SW480 (cell line): ENCODE data around the gene PLXND1.
"Not testable (repeated sequence)": the region's sequence is repeated elsewhere in the genome, so short reads cannot be mapped to it uniquely, and the experiment has no call there.

Experiments used
- DNase-seq: peaks from one replicate; pipeline ENCODE4 v3.0.0-alpha.2; 2016; ENCODE audit warnings: low spot score

Gene PLXND1

DNA sequence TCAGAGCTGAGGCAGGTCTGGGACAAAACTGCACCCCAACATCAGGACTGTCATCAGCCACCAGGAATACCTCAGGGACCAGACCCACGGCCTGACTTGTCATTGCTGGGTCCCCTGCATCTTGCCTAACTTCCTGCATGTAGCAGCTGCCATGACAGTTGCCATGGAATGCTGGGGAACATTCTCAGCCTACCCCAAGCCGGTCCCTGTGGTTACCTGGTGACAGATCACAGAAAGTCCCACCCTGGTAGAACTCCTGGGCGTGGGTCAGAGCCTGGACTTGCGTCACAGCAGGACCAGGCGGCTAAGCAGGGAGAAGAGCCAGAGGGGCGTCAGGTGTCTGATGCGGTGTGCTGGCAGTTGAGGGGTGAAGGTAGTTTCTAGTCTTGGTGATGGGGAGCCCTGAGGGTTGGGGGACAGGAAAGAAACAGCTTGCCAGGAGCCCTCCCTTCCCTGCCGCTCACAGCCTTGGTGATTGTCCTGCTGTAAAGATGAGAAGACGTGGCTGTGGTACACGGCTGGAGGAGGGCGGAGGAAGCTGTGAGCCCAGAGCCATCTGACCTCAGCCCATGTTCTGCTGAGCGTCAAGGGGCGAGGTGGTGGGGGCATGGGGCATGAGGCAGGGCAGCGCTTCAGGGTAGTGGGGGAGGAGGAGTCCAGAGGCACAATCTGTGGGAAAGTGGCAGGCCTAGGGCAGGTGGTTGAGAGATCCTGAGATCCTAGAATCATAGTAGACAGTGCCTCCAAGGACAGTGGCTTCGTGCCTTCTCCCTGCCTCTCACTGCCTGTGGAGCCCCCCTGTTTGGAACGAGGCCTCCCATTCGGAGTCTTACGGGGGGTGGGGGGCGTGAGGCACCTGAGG lies 58.1 kb downstream of the PLXND1 start:
- peak; percentile 14 for DNase-seq

DNA sequence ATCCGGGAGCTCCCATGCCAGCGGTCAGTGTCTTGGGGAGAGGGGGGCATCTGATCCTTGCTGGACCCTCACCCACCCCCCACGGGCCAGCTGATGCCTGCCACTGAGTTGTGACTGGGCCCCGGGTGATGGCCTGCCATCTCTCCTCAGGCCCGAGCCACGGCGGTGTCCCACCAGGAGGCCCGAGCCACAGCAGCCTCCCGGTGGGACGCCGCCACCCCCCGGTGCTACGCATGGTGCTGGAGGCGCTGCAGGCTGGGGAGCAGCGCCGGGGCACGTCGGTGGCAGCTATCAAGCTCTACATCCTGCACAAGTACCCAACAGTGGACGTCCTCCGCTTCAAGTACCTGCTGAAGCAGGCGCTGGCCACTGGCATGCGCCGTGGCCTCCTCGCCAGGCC lies 59.2 kb downstream of the PLXND1 start:
- no peak for DNase-seq

DNA sequence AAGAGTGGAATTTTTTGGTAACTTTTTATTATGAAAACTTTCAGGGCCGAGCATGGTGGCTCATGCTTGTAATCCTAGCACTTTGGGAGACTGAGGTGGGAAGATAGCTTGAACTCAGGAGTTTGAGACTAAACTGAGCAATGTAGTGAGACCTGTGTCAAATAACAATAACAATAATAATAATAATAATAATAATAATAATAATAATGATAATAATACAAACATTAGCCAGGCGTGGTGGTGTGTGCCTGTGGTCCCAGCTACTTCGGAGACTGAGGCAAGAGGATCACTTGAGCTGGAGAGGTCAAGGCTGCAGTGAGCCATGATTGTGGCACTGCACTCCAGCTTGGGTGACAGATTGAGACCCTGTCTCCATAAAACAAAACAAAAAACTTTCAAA lies 60.5 kb downstream of the PLXND1 start:
- not testable (repeated sequence) for DNase-seq

DNA sequence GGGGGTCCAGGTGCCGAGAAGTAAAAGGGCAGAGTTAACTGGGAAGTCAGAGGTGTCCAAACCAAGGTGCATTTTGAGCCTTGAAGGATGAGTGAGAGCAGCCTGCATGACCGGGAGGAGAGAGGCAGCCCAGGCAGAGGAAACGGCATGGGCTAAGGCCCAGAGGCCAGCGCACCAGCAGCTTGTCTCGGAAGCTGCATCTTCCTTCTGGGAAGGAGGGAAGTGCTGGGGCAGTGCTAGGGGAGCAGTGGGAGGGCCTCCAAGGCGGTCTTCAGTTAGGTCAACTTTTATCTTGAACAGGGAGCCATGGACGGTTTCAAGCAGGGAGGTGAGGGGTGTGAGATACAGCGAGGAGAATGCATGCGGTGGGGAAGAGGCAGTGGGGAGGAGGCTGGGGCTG lies 62.5 kb downstream of the PLXND1 start:
- DNase-seq: no peak

DNA sequence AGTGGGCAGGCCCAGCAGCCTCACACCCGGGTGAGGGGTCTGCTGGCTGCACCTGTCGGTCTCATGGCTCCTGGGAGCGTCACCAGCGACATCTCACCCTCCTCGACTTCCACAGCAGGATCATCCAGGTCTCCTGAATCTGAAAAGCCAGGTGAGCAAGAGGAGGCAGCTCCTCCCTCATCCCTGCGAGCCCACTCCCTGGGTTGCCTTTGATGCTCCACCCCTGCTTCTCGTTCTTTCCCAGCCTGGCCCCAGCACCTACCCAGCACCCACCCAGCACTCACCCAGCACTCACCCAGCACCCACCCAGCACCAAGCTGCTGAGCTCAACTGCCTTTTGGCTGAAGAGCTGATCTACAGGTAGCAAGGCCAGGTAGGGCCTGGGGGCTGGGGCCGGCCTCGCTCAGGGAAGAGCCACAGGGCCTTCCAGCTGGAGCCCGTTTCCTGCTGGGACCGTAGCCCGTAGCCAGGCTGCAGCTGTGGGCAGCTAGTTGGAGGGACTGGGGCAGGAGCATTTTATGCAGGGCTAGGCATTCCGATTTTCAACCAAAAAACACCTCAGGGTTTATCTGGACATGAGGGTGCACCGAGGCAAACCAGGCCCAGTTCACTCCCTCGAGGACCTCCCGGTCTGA lies 63.2 kb downstream of the PLXND1 start, which contains the start of gene H1-8:
H1-8 (plus strand) TSS at position 20 of the 635 bp plus-strand sequence; CDS start at position 64, 44 bp downstream.
- no peak for DNase-seq

DNA sequence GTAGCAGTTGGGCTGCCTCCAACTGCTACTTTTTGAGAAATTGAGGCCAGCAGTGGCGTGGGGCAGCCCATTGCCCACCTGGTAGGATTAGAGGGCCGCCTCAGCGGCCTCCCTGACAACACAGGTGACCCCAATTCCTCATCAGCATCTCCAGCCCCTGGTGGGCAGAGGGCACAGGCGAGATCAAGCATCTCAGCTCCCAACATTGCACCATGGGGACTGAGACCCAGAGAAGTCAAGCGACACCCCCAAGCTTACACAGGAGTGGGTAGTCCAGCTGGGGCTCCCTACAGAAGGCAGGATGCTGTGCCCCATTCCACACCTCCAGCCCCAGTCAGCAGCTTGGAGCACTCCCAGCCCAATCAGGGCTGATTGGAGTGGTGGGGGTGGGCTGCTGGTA lies 63.7 kb downstream of the PLXND1 start:
- DNase-seq: no peak

DNA sequence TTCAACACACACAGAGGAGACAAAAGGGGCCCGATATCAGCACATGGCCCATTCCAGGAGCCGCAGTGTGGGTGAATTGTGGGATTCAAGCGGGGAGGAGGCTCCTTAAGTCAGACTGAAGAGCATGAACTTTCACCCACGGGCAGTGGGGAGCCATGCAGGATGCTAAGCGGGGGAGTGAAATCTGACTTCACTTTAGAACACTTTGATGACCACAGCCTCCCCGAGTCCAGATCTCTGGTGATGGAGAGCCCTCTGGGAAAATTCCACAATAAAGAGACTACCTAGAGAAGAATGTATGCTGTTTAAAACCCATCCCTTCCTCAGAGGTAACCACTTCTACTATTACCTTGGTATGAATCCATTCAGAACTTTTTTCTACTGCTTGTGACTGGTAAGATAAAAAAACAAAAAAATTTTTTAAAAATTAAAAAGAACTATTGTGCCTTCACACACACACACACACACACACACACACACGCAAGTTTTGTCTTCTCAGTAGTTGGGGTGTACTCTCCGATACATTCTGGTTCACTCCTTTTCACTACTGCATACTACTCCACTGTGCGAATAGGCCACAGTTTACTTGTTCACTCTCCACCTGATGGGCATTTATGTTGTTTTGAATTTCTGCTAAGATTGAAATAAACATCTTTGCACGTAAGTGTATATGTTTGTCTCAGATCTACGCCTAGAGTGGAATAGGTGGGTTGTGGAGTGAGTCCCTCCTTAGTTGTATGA lies 65.5 kb downstream of the PLXND1 start:
- DNase-seq: no peak

DNA sequence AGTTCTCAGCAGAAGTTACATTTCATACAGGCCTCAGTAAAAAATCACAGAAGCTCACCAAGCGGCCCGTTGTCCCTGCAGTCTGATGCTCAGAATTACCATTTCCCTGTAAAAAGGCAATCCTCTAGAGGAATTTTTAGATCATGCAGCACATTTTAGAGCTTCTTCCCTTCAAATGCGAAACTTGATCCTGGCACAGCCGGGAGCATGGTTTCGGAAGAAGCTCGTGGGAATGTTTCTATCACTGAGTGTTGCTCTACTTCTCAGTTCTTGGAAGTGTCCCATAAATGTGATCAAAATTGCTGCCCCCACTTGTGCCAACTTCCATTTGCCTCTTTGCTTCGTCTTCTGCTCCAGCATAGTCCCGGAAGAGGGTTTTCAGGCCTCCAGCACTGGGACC lies 67.3 kb downstream of the PLXND1 start:
- no peak for DNase-seq

DNA sequence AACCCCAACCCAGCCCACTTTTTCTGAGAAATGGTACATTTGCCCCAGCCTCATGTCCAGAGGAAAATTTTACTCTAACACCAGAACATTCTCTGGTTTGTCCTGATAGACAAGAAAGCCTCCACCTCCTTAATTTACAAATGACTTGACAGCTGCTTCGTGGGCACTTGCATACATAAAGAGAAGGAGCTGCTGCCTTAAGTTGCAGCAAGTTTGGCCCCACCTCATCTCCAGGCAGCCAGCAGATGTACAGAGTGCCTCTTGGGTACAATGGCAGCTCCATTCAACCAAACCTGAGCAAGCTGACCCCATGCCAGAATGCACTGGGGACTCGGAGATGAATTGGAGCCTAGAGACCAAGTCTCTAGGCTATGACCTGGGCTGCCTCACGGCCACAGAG lies 69.7 kb downstream of the PLXND1 start:
- DNase-seq: no peak

DNA sequence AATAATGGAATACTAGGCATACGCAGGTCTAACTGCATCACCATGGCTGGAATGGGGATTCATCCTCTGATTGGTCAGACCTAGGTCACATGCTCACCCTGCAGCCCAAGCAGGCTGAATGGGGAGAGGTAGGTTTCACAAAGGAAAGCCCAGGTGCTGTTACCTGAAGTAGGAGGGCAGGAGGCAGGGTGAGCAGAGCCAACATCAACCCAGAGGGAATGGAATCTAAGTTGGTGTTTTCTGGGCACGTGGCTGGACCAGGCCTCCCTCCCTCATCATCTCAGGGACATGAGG lies 70.2 kb downstream of the PLXND1 start:
- DNase-seq: no peak

DNA sequence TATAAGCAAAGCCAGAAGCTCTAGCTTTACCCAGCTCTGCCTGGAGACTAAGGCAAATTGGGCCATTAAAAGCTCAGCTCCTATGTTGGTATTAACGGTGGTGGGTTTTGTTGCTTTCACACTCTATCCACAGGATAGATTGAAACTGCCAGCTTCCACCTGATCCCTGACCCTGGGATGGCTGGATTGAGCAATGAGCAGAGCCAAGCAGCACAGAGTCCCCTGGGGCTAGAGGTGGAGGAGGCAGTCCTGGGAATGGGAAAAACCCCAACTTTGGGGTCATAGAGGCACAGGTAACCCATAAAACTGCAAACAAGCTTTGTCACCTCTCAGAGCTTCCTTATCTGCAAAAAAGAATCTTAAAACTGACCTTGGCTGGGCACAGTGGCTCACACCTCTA lies 71.4 kb downstream of the PLXND1 start:
- no peak for DNase-seq

DNA sequence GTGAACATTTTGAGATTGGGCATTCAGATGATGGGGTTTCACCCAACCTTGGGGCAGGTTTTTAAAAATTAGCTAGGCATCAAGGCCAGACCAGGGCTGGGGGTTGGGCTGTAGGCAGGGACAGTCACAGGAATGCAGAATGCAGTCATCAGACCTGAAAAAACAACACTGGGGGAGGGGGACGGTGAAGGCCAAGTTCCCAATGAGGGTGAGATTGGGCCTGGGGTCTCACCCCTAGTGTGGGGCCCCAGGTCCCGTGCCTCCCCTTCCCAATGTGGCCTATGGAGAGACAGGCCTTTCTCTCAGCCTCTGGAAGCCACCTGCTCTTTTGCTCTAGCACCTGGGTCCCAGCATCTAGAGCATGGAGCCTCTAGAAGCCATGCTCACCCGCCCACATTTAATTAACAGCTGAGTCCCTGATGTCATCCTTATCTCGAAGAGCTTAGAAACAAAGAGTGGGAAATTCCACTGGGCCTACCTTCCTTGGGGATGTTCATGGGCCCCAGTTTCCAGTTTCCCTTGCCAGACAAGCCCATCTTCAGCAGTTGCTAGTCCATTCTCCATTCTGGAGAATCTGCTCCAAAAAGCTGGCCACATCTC lies 71.9 kb downstream of the PLXND1 start:
- no peak for DNase-seq

DNA sequence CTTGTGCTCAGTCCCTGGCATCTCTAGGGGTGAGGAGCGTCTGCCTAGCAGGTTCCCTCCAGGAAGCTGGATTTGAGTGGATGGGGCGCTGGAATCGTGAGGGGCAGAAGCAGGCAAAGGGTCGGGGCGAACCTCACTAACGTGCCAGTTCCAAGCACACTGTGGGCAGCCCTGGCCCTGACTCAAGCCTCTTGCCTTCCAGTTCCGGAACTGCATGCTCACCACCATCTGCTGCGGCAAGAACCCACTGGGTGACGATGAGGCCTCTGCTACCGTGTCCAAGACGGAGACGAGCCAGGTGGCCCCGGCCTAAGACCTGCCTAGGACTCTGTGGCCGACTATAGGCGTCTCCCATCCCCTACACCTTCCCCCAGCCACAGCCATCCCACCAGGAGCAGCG lies 73.1 kb downstream of the PLXND1 start:
- DNase-seq: no peak

DNA sequence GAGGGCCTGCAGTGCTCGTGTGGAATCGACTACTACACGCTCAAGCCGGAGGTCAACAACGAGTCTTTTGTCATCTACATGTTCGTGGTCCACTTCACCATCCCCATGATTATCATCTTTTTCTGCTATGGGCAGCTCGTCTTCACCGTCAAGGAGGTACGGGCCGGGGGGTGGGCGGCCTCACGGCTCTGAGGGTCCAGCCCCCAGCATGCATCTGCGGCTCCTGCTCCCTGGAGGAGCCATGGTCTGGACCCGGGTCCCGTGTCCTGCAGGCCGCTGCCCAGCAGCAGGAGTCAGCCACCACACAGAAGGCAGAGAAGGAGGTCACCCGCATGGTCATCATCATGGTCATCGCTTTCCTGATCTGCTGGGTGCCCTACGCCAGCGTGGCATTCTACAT lies 74.2 kb downstream of the PLXND1 start:
- no peak for DNase-seq

DNA sequence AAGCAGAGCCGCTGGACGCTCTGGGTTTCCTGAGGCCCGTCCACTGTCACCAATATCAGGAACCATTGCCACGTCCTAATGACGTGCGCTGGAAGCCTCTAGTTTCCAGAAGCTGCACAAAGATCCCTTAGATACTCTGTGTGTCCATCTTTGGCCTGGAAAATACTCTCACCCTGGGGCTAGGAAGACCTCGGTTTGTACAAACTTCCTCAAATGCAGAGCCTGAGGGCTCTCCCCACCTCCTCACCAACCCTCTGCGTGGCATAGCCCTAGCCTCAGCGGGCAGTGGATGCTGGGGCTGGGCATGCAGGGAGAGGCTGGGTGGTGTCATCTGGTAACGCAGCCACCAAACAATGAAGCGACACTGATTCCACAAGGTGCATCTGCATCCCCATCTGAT lies 74.8 kb downstream of the PLXND1 start:
- DNase-seq: no peak

DNA sequence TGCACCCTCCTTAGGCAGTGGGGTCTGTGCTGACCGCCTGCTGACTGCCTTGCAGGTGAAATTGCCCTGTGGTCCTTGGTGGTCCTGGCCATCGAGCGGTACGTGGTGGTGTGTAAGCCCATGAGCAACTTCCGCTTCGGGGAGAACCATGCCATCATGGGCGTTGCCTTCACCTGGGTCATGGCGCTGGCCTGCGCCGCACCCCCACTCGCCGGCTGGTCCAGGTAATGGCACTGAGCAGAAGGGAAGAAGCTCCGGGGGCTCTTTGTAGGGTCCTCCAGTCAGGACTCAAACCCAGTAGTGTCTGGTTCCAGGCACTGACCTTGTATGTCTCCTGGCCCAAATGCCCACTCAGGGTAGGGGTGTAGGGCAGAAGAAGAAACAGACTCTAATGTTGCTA lies 75.7 kb downstream of the PLXND1 start:
- DNase-seq: no peak

DNA sequence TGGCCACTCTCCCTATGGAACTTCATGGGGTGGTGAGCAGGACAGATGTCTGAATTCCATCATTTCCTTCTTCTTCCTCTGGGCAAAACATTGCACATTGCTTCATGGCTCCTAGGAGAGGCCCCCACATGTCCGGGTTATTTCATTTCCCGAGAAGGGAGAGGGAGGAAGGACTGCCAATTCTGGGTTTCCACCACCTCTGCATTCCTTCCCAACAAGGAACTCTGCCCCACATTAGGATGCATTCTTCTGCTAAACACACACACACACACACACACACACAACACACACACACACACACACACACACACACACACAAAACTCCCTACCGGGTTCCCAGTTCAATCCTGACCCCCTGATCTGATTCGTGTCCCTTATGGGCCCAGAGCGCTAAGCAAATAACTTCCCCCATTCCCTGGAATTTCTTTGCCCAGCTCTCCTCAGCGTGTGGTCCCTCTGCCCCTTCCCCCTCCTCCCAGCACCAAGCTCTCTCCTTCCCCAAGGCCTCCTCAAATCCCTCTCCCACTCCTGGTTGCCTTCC lies 76.2 kb downstream of the PLXND1 start:
- no peak for DNase-seq

DNA sequence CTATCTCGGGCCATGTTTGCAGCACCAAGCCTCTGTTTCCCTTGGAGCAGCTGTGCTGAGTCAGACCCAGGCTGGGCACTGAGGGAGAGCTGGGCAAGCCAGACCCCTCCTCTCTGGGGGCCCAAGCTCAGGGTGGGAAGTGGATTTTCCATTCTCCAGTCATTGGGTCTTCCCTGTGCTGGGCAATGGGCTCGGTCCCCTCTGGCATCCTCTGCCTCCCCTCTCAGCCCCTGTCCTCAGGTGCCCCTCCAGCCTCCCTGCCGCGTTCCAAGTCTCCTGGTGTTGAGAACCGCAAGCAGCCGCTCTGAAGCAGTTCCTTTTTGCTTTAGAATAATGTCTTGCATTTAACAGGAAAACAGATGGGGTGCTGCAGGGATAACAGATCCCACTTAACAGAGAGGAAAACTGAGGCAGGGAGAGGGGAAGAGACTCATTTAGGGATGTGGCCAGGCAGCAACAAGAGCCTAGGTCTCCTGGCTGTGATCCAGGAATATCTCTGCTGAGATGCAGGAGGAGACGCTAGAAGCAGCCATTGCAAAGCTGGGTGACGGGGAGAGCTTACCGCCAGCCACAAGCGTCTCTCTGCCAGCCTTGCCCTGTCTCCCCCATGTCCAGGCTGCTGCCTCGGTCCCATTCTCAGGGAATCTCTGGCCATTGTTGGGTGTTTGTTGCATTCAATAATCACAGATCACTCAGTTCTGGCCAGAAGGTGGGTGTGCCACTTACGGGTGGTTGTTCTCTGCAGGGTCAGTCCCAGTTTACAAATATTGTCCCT lies 76.9 kb downstream of the PLXND1 start:
- DNase-seq: no peak

DNA sequence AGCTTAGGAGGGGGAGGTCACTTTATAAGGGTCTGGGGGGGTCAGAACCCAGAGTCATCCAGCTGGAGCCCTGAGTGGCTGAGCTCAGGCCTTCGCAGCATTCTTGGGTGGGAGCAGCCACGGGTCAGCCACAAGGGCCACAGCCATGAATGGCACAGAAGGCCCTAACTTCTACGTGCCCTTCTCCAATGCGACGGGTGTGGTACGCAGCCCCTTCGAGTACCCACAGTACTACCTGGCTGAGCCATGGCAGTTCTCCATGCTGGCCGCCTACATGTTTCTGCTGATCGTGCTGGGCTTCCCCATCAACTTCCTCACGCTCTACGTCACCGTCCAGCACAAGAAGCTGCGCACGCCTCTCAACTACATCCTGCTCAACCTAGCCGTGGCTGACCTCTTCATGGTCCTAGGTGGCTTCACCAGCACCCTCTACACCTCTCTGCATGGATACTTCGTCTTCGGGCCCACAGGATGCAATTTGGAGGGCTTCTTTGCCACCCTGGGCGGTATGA lies 77.8 kb downstream of the PLXND1 start, which contains the start of gene RHO:
RHO (plus strand) TSS at position 51 of the 512 bp plus-strand sequence; CDS start at position 146, 95 bp downstream.
- no peak for DNase-seq

DNA sequence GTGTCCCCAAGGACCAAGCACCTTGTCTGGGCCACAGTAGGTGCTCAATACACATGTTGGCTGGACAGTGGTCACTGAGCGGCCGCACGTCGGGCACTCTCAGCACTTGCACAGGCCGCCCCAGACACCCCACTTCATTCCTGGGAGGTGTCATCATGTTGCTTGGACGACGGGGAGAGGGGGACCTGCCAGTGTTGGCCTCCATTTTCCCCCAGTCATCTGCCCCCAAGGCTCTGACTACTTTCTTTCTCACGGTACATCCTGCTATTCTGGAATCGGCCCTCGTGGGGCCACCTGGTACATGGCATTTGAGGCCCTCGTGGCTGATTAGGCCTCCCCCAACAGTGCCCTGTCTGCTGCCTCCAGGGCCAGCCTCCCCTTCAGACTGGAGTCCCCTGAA lies 79.2 kb downstream of the PLXND1 start:
- no peak for DNase-seq
